Fibroblast of pulmonary artery (primary cell): Measurements from ENCODE around the gene RASL11B.
"Not testable (repeated sequence)": the region's sequence is repeated elsewhere in the genome, so short reads cannot be mapped to it uniquely, and the experiment has no call there.

Experiments used
- DNase-seq: peaks from one replicate; pipeline ENCODE4 v3.0.0-alpha.2; 2010; ENCODE audit warnings: low read depth
- H3K4me3 ChIP-seq: replicated peaks from 2 replicates; pipeline ENCODE4 v1.5.1; 2011; ENCODE audit warnings: low read depth, mild to moderate bottlenecking, control low read depth, low read length, moderate library complexity
- CTCF ChIP-seq: IDR thresholded peaks from 2 replicates; pipeline ENCODE4 v1.5.1; 2011; ENCODE audit warnings: mild to moderate bottlenecking, control low read depth, low read length, inconsistent platforms; ENCODE audit errors: missing control alignments

RASL11B gene

GRCh38 chr4:52824603-52825459 lies 37.3 kb upstream of the RASL11B start:
- H3K4me3 ChIP-seq: no peak overlapping the region
- peak; percentile 50 for DNase-seq
- no peak for TF ChIP-seq CTCF

- no peak overlapping the region for H3K4me3 ChIP-seq
- TF ChIP-seq CTCF: no peak
- DNase-seq: no peak
Observed at GRCh38 chr4:52825460-52826090, 36.5 kb upstream of the RASL11B start.

GRCh38 chr4:52833941-52834525 lies 28.1 kb upstream of the RASL11B start:
- no peak overlapping the region for H3K4me3 ChIP-seq
- TF ChIP-seq CTCF: no peak
- DNase-seq: no peak

GRCh38 chr4:52834641-52835456 lies 27.3 kb upstream of the RASL11B start:
- not testable (repeated sequence) for DNase-seq, H3K4me3 ChIP-seq

GRCh38 chr4:52836120-52836519 lies 26.0 kb upstream of the RASL11B start:
- DNase-seq: no peak
- TF ChIP-seq CTCF: no peak
- no peak overlapping the region for H3K4me3 ChIP-seq

- H3K4me3 ChIP-seq: no peak overlapping the region
- TF ChIP-seq CTCF: no peak
- no peak for DNase-seq
Observed at GRCh38 chr4:52836678-52837077, 25.4 kb upstream of the RASL11B start.
